Loucy (cell line): ENCODE data around the gene CLMP.

ENCODE experiments used
- H2AFZ ChIP-seq: fragments of 200-600 bp; sonication (generic); 2 replicates; pipeline ENCODE4 v1.6.0; 2016; ENCODE audit warnings: antibody characterized with exemption, mild to moderate bottlenecking, low read length, moderate library complexity
- H3F3A ChIP-seq: fragments of 200-600 bp; 2 replicates; pipeline ENCODE4 v1.6.0; 2016; ENCODE audit warnings: antibody characterized with exemption, low read depth, mild to moderate bottlenecking
- H3K27me3 ChIP-seq: fragments of 200-600 bp; sonication (generic); 2 replicates; pipeline ENCODE4 v1.6.1; 2014; ENCODE audit warnings: low read length, mild to moderate bottlenecking; ENCODE audit not compliant: insufficient read depth, poor library complexity, severe bottlenecking
- H3K36me3 ChIP-seq: fragments of 200-600 bp; sonication (generic); 2 replicates; pipeline ENCODE4 v1.6.1; 2016; ENCODE audit warnings: low read length; ENCODE audit not compliant: insufficient read depth
- H3K4me1 ChIP-seq: fragments of 200-600 bp; sonication (generic); 2 replicates; pipeline ENCODE4 v1.5.1; 2014; ENCODE audit warnings: low read length, mild to moderate bottlenecking; ENCODE audit not compliant: insufficient read depth, poor library complexity, severe bottlenecking
- H3K4me2 ChIP-seq: fragments of 200-600 bp; sonication (generic); 2 replicates; pipeline ENCODE4 v1.6.0; 2014; ENCODE audit warnings: antibody characterized with exemption, low read length, low read depth, mild to moderate bottlenecking; ENCODE audit not compliant: poor library complexity, severe bottlenecking
- H3K4me3 ChIP-seq: fragments of 200-600 bp; sonication (generic); 2 replicates; pipeline ENCODE4 v1.5.1; 2014; ENCODE audit warnings: low read length, mild to moderate bottlenecking, mixed read lengths; ENCODE audit not compliant: poor library complexity, severe bottlenecking
- H3K79me2 ChIP-seq: fragments of 200-600 bp; sonication (generic); 2 replicates; pipeline ENCODE4 v1.6.1; 2014; ENCODE audit warnings: low read length; ENCODE audit not compliant: insufficient read depth
- H3K9ac ChIP-seq: fragments of 200-600 bp; sonication (generic); 2 replicates; pipeline ENCODE4 v1.6.0; 2014; ENCODE audit warnings: mild to moderate bottlenecking, low read depth, low read length, moderate library complexity; ENCODE audit not compliant: poor library complexity, severe bottlenecking
- H3K9me2 ChIP-seq: fragments of 200-600 bp; sonication (generic); replicated peaks from 2 replicates; pipeline ENCODE4 v1.6.1; 2016; ENCODE audit warnings: low read depth, low read length, mixed read lengths
- H3K9me3 ChIP-seq: fragments of 200-600 bp; sonication (generic); 2 replicates; pipeline ENCODE4 v1.6.1; 2014; ENCODE audit warnings: mild to moderate bottlenecking, antibody characterized with exemption, low read length, low read depth; ENCODE audit not compliant: insufficient read depth
- H4K20me1 ChIP-seq: fragments of 200-600 bp; sonication (generic); 2 replicates; pipeline ENCODE4 v1.6.0; 2014; ENCODE audit warnings: antibody characterized with exemption, low read length, mild to moderate bottlenecking; ENCODE audit not compliant: insufficient read depth, poor library complexity, severe bottlenecking
- CTCF ChIP-seq: fragments of 200-600 bp; sonication (generic); conservative IDR thresholded peaks from 2 replicates; pipeline ENCODE4 v1.5.1; 2014; ENCODE audit warnings: mild to moderate bottlenecking, antibody characterized with exemption, low read length
- EZH2phosphoT487 ChIP-seq: fragments of 200-600 bp; IDR thresholded peaks from 2 replicates; pipeline ENCODE4 v1.6.1; 2018; ENCODE audit warnings: antibody characterized with exemption, mild to moderate bottlenecking, moderate library complexity, borderline replicate concordance

Gene CLMP

GRCh38 chr11:123166071-123166559 is 28.9 kb downstream of the CLMP start:
- Histone ChIP-seq H3K9ac (no peak overlapping the region), H3K79me2 (no peaks in the 10 kb centered on the region), H4K20me1 (no peaks in the 10 kb centered on the region), H3K27me3 (no peaks in the 10 kb centered on the region), H2AFZ (no peak overlapping the region), H3K36me3 (no peaks in the 10 kb centered on the region), H3K9me2 (no peaks in the 10 kb centered on the region), H3F3A (no peaks in the 10 kb centered on the region), H3K9me3 (no peaks in the 10 kb centered on the region), H3K4me3 (no peak overlapping the region), H3K4me1 (no peaks in the 10 kb centered on the region), H3K4me2 (no peak overlapping the region)
- peak; percentile 78 for TF ChIP-seq CTCF
- no peak for TF ChIP-seq EZH2phosphoT487

GRCh38 chr11:123164732-123165450 is 30.2 kb downstream of the CLMP start:
- Histone ChIP-seq H2AFZ (no peak overlapping the region), H3F3A (no peaks in the 10 kb centered on the region), H3K27me3 (no peaks in the 10 kb centered on the region), H4K20me1 (no peaks in the 10 kb centered on the region), H3K4me3 (no peak overlapping the region), H3K4me1 (no peaks in the 10 kb centered on the region), H3K9me2 (no peaks in the 10 kb centered on the region), H3K9me3 (no peaks in the 10 kb centered on the region), H3K4me2 (no peak overlapping the region), H3K9ac (no peak overlapping the region), H3K79me2 (no peaks in the 10 kb centered on the region), H3K36me3 (no peaks in the 10 kb centered on the region)
- TF ChIP-seq EZH2phosphoT487 (no peak), CTCF (no peak)

GRCh38 chr11:123163621-123164020 is 31.4 kb downstream of the CLMP start:
- Histone ChIP-seq H3K4me3 (no peak overlapping the region), H3K79me2 (no peaks in the 10 kb centered on the region), H3K36me3 (no peaks in the 10 kb centered on the region), H2AFZ (no peak overlapping the region), H3K4me1 (peaks cover 12% of the 10 kb centered on the region), H3K9ac (no peak overlapping the region), H4K20me1 (no peaks in the 10 kb centered on the region), H3K9me3 (no peaks in the 10 kb centered on the region), H3K9me2 (no peaks in the 10 kb centered on the region), H3K27me3 (no peaks in the 10 kb centered on the region), H3F3A (no peaks in the 10 kb centered on the region), H3K4me2 (no peak overlapping the region)
- TF ChIP-seq EZH2phosphoT487: no peak
- peak; percentile 43 for TF ChIP-seq CTCF
